ENCODE measurements around the gene SEMA3C.

The SEMA3C gene

GRCh38 chr7:80705130-80705781 is 213.6 kb downstream of the SEMA3C start:
- H3K4me3 ChIP-seq (ENCODE audit: low read length): no peak overlapping the region
- no peak overlapping the region for H3K9ac ChIP-seq (ENCODE audit: low read length)
- peaks cover 10% of the 10 kb centered on the region for H3K27me3 ChIP-seq (ENCODE audit: control insufficient read depth, insufficient read depth, low read length)
- H3K36me3 ChIP-seq (ENCODE audit: control insufficient read depth, insufficient read depth, low read length): no peaks in the 10 kb centered on the region
- no peaks in the 10 kb centered on the region for H3K4me1 ChIP-seq (ENCODE audit: control insufficient read depth, insufficient read depth, low read length)
- no peaks in the 10 kb centered on the region for H3K9me3 ChIP-seq (ENCODE audit: control insufficient read depth, low read length)

- H3K4me3 ChIP-seq (ENCODE audit: low read length): no peak overlapping the region
- no peaks in the 10 kb centered on the region for H3K36me3 ChIP-seq (ENCODE audit: control insufficient read depth, insufficient read depth, low read length)
- no peak overlapping the region for H3K9ac ChIP-seq (ENCODE audit: low read length)
- H3K27me3 ChIP-seq (ENCODE audit: control insufficient read depth, insufficient read depth, low read length): peaks cover 10% of the 10 kb centered on the region
- no peaks in the 10 kb centered on the region for H3K4me1 ChIP-seq (ENCODE audit: control insufficient read depth, insufficient read depth, low read length)
- H3K9me3 ChIP-seq (ENCODE audit: control insufficient read depth, low read length): no peaks in the 10 kb centered on the region
Measured at GRCh38 chr7:80703272-80703671, 215.6 kb downstream of the SEMA3C start.

GRCh38 chr7:80699721-80700256 is 219.1 kb downstream of the SEMA3C start:
- H3K4me1 ChIP-seq (ENCODE audit: control insufficient read depth, insufficient read depth, low read length): no peaks in the 10 kb centered on the region
- no peaks in the 10 kb centered on the region for H3K36me3 ChIP-seq (ENCODE audit: control insufficient read depth, insufficient read depth, low read length)
- H3K4me3 ChIP-seq (ENCODE audit: low read length): no peak overlapping the region
- H3K27me3 ChIP-seq (ENCODE audit: control insufficient read depth, insufficient read depth, low read length): peaks cover 9% of the 10 kb centered on the region
- H3K9me3 ChIP-seq (ENCODE audit: control insufficient read depth, low read length): no peaks in the 10 kb centered on the region
- no peak overlapping the region for H3K9ac ChIP-seq (ENCODE audit: low read length)

GRCh38 chr7:80699045-80699638 is 219.7 kb downstream of the SEMA3C start:
- Histone ChIP-seq H3K4me3 (ENCODE audit: low read length) (no peak overlapping the region), H3K27me3 (ENCODE audit: control insufficient read depth, insufficient read depth, low read length) (peaks cover 5% of the 10 kb centered on the region), H3K9ac (ENCODE audit: low read length) (no peak overlapping the region), H3K36me3 (ENCODE audit: control insufficient read depth, insufficient read depth, low read length) (no peaks in the 10 kb centered on the region), H3K9me3 (ENCODE audit: control insufficient read depth, low read length) (no peaks in the 10 kb centered on the region), H3K4me1 (ENCODE audit: control insufficient read depth, insufficient read depth, low read length) (no peaks in the 10 kb centered on the region)

Measured in mucosa of stomach (tissue), 1 donor.